K562 (cell line): ENCODE data around the gene VPS37D. TPM values are rescaled to one million over a fixed set of nuclear protein-coding genes. Genes with fewer than 3 reads are reported as not detected.

ENCODE experiments used
- ATAC-seq: fragments of 200-7000 bp; cut with Tn5 transposase; 3 replicates; pipeline ENCODE4 v1.9.1; 2020; ENCODE audit warnings: moderate library complexity
- BruUV-seq: library from RNA; stranded (reverse); fragments of 400-500 nt; replicated peaks from 2 replicates; lab custom pipeline; 2021; lab: Mats Ljungman, UMichigan
- CTCF ChIA-PET: fragments of 300-600 bp; formaldehyde crosslinking; extraction: SDS; loops from one replicate; lab custom pipeline; 2021; ENCODE audit warnings: low intra/inter-chr PET ratio; lab: Yijun Ruan, JAX
- POLR2A ChIA-PET: fragments of 300-600, 350-650 bp; sonication (Branson Sonifier 250); formaldehyde crosslinking; extraction: SDS; loops from one replicate; lab custom pipeline; 2021; ENCODE audit warnings: antibody characterized with exemption, inconsistent platforms; lab: Yijun Ruan, JAX
- DNase-seq, 4 experiments: peaks; one replicate each; pipeline versions ENCODE4 v3.0.0 to v3.0.0-alpha.2; 2011 to 2018; ENCODE audit warnings: low spot score in 3 of 4, mixed read lengths in 3 of 4; ENCODE audit errors: extremely low read depth in 1 of 4
- FAIRE-seq: peaks from 2 replicates; lab custom pipeline; 2011; peaks lifted over from hg19 to GRCh38; lab: Jason Lieb, UNC
- H2AFZ ChIP-seq: 2 replicates; pipeline ENCODE4 v1.6.0; 2011; ENCODE audit warnings: low read depth, low read length, control low read depth, inconsistent platforms
- H3K27ac ChIP-seq: fragments of 200-600 bp; 3 replicates; pipeline ENCODE4 v1.8.0; 2011; ENCODE audit warnings: low read depth, mild to moderate bottlenecking, control low read depth, inconsistent platforms, low read length, moderate library complexity, mixed read lengths; ENCODE audit errors: extremely low read depth
- H3K27me3 ChIP-seq, 2 experiments: fragments of 300-600 bp in 1 of 2; 2 replicates in 1 of 2; 3 replicates in 1 of 2; pipeline versions ENCODE4 v1.6.0 to v1.8.0; 2011; ENCODE audit warnings: inconsistent platforms in 2 of 2, low read length in 2 of 2, mild to moderate bottlenecking in 1 of 2, mixed read lengths in 1 of 2, moderate library complexity in 1 of 2; ENCODE audit not compliant: control insufficient read depth in 2 of 2, insufficient read depth in 2 of 2
- H3K36me3 ChIP-seq: fragments of 300-600 bp; 3 replicates; pipeline ENCODE4 v1.8.0; 2011; ENCODE audit warnings: mild to moderate bottlenecking, low read length, inconsistent platforms; ENCODE audit not compliant: control insufficient read depth, insufficient read depth
- H3K4me1 ChIP-seq, 2 experiments: fragments of 200-600 bp in 1 of 2; replicated peaks in 1 of 2; 2 replicates in 1 of 2; 3 replicates in 1 of 2; pipeline versions ENCODE4 v1.5.1 to v1.8.0; 2011; ENCODE audit warnings: inconsistent platforms in 2 of 2, low read length in 2 of 2, mild to moderate bottlenecking in 1 of 2, mixed read lengths in 1 of 2, moderate library complexity in 1 of 2; ENCODE audit not compliant: control insufficient read depth in 2 of 2, insufficient read depth in 2 of 2
- H3K4me2 ChIP-seq: 2 replicates; pipeline ENCODE4 v1.6.1; 2011; ENCODE audit warnings: low read length, control low read depth, inconsistent platforms, mixed read lengths; ENCODE audit not compliant: insufficient read depth
- H3K4me3 ChIP-seq: fragments of 200-600 bp; sonication (generic), shearing (Covaris generic); 2 replicates; pipeline ENCODE4 v1.5.1; 2016; ENCODE audit warnings: control low read depth, inconsistent platforms
- H3K79me2 ChIP-seq: fragments of 200-600 bp; 3 replicates; pipeline ENCODE4 v1.8.0; 2011; ENCODE audit warnings: low read length, inconsistent platforms; ENCODE audit not compliant: control insufficient read depth, insufficient read depth
- H3K9ac ChIP-seq, 2 experiments: 2 replicates each; pipeline versions ENCODE4 v1.6.0 to v1.6.1; 2011; ENCODE audit warnings: low read depth in 2 of 2, low read length in 2 of 2, control low read depth in 1 of 2, inconsistent platforms in 1 of 2, mild to moderate bottlenecking in 1 of 2, mixed read lengths in 1 of 2; ENCODE audit not compliant: insufficient read depth in 1 of 2
- H3K9me1 ChIP-seq: one replicate; pipeline ENCODE4 v1.6.0; 2011; ENCODE audit warnings: inconsistent platforms, mild to moderate bottlenecking, low read length, moderate library complexity; ENCODE audit not compliant: control insufficient read depth, insufficient read depth
- H3K9me3 ChIP-seq: replicated peaks from 2 replicates; pipeline ENCODE4 v1.5.1; 2011; ENCODE audit warnings: low read depth, low read length, inconsistent platforms; ENCODE audit not compliant: control insufficient read depth, insufficient read depth
- H4K20me1 ChIP-seq: replicated peaks from 2 replicates; pipeline ENCODE4 v1.6.1; 2011; ENCODE audit warnings: low read length, inconsistent platforms, mixed read lengths; ENCODE audit not compliant: control insufficient read depth, insufficient read depth
- ARID3A ChIP-seq: IDR thresholded peaks from 2 replicates; pipeline ENCODE4 v1.6.1; 2012; ENCODE audit warnings: low read depth, low read length, improper control_type of control experiment, borderline replicate concordance
- CBX2 ChIP-seq: fragments of 200-600 bp; sonication (generic); IDR thresholded peaks from one replicate; pipeline ENCODE4 v1.6.1; 2012; ENCODE audit warnings: mild to moderate bottlenecking, low read length, inconsistent platforms; ENCODE audit not compliant: insufficient read depth, poor library complexity, severe bottlenecking
- CBX5 ChIP-seq: IDR thresholded peaks from 2 replicates; pipeline ENCODE4 v1.6.1; 2014; ENCODE audit warnings: low read depth, borderline replicate concordance
- ERF ChIP-seq: fragments of 450-650 bp; formaldehyde crosslinking; IDR thresholded peaks from 2 replicates; pipeline ENCODE4 v1.4.0; 2020; ENCODE audit warnings: mild to moderate bottlenecking, mixed read lengths
- HDAC6 ChIP-seq: IDR thresholded peaks from 2 replicates; pipeline ENCODE4 v1.6.1; 2012; ENCODE audit warnings: low read depth, mild to moderate bottlenecking, control low read depth, inconsistent platforms, low read length, moderate library complexity
- JUNB ChIP-seq: fragments of 450-650 bp; formaldehyde crosslinking; conservative IDR thresholded peaks from 2 replicates; pipeline ENCODE4 v1.4.0; 2020; ENCODE audit warnings: mild to moderate bottlenecking
- L3MBTL2 ChIP-seq: fragments of 450-650 bp; IDR thresholded peaks from 2 replicates; pipeline ENCODE4 v1.6.1; 2016; ENCODE audit warnings: mild to moderate bottlenecking, moderate library complexity
- LEF1 ChIP-seq: fragments of 450-650 bp; IDR thresholded peaks from 2 replicates; pipeline ENCODE4 v1.6.1; 2016; ENCODE audit warnings: mild to moderate bottlenecking
- MAFF ChIP-seq: IDR thresholded peaks from 2 replicates; pipeline ENCODE4 v1.6.1; 2012; ENCODE audit warnings: low read length, improper control_type of control experiment
- MTA2 ChIP-seq: fragments of 450-650 bp; IDR thresholded peaks from 2 replicates; pipeline ENCODE4 v1.6.1; 2016; ENCODE audit warnings: low read depth
- NR2C1 ChIP-seq, 2 experiments: fragments of 450-650 bp; IDR thresholded peaks; 2 replicates each; pipeline ENCODE4 v1.6.1; 2017; ENCODE audit warnings: mild to moderate bottlenecking in 2 of 2, antibody characterized with exemption in 1 of 2, inconsistent platforms in 1 of 2, missing compliant biosample characterization in 1 of 2, missing genetic modification characterization in 1 of 2
- PHF20 ChIP-seq: fragments of 450-650 bp; IDR thresholded peaks from 2 replicates; pipeline ENCODE4 v1.6.1; 2018; ENCODE audit not compliant: partially characterized antibody
- RAD51 ChIP-seq: fragments of 450-650 bp; IDR thresholded peaks from 2 replicates; pipeline ENCODE4 v1.7.1; 2016; ENCODE audit warnings: low read depth, mild to moderate bottlenecking, borderline replicate concordance
- RBM34 ChIP-seq: fragments of 200-400 bp; formaldehyde crosslinking; IDR thresholded peaks from 2 replicates; pipeline ENCODE4 v1.6.1; 2018; ENCODE audit warnings: low read length, borderline replicate concordance; ENCODE audit not compliant: insufficient read depth
- SRSF7 ChIP-seq: fragments of 200-400 bp; formaldehyde crosslinking; optimal IDR thresholded peaks from 2 replicates; pipeline ENCODE3; 2017; ENCODE audit warnings: mild to moderate bottlenecking, low read depth, low read length
- TCF3 ChIP-seq: sonication (generic); formaldehyde crosslinking; IDR thresholded peaks from 2 replicates; pipeline ENCODE4 v1.4.0; 2020; ENCODE audit warnings: mild to moderate bottlenecking, missing genetic modification reagents
- ZBTB8A ChIP-seq: fragments of 450-650 bp; IDR thresholded peaks from 2 replicates; pipeline ENCODE4 v1.6.1; 2018; ENCODE audit warnings: mild to moderate bottlenecking, moderate library complexity; ENCODE audit not compliant: partially characterized antibody
- ZNF263 ChIP-seq: sonication (generic); formaldehyde crosslinking; IDR thresholded peaks from 2 replicates; pipeline ENCODE4 v1.8.0; 2022; ENCODE audit warnings: mild to moderate bottlenecking, missing genetic modification reagents, borderline replicate concordance
- ZNF584 ChIP-seq: fragments of 200-800 bp; sonication (Bioruptor generic); IDR thresholded peaks from 2 replicates; pipeline ENCODE4 v1.6.1; 2016; ENCODE audit warnings: low read depth, mild to moderate bottlenecking, missing genetic modification characterization, missing compliant biosample characterization
- WGBS: fragments of 100-300 bp; shearing (Covaris generic); methylation state at CpG from one replicate; pipeline ENCODE4 v1.1.6; 2016; ENCODE audit warnings: low coverage, mixed read lengths; ENCODE audit not compliant: insufficient coverage; ENCODE audit errors: missing lambda C conversion rate; 5-methylcytosine and 5-hydroxymethylcytosine counted together
- in situ Hi-C: fragments of 300-500 bp; cut with MboI; formaldehyde crosslinking; loops from 4 replicates; pipeline ENCODE4 v1.15.0; 2018; ENCODE audit warnings: inconsistent platforms, mixed read lengths
- intact Hi-C: fragments of 100-400 bp; cut with micrococcal nuclease; formaldehyde crosslinking; loops from 2 replicates; pipeline ENCODE4 v1.14.2; 2022
- polyA plus RNA-seq, 8 experiments: library from polyadenylated mRNA; depleted of rRNA in 4 of 8; stranded (reverse) in 5 of 8; unstranded in 3 of 8; fragments of >200 nt; fragmentation: Nextera tagmentation in 2 of 8; fragmentation: Illumina TruSeq in 1 of 8; extraction: Ambion mirVana in 2 of 8; extraction: Trizol in 1 of 8; gene quantifications; 2 replicates each; pipeline versions ENCODE4 v1.2.1 to v1.2.3, GENCODE V29; 2011 to 2014; ENCODE audit warnings: inconsistent platforms in 1 of 8, missing spikeins in 1 of 8
- total RNA-seq, 7 experiments: library from RNA; depleted of rRNA in 6 of 7; stranded (reverse); fragments of >200 nt in 6 of 7; fragmentation: Illumina TruSeq in 2 of 7; extraction: Trizol in 2 of 7; gene quantifications; 2 replicates each; pipeline versions ENCODE4 v1.2.1 to v1.2.3, GENCODE V29; 2011 to 2021; ENCODE audit warnings: low replicate concordance in 1 of 7
- TF ChIP-seq, protein P1 (sequence below): fragments of 450-650 bp; conservative IDR thresholded peaks from 2 replicates; pipeline ENCODE4 v1.6.1; 2016; ENCODE audit warnings: missing genetic modification characterization, low read depth, mild to moderate bottlenecking, control low read depth, missing compliant biosample characterization

VPS37D gene
- total and polyA plus RNA-seq, 9 of the 15 experiments (the other 6 are each of a cell fraction or from before 2014, with no cell fraction given): 0.25 to 2.3 (median 1.0) TPM; not detected in 3

DNA sequence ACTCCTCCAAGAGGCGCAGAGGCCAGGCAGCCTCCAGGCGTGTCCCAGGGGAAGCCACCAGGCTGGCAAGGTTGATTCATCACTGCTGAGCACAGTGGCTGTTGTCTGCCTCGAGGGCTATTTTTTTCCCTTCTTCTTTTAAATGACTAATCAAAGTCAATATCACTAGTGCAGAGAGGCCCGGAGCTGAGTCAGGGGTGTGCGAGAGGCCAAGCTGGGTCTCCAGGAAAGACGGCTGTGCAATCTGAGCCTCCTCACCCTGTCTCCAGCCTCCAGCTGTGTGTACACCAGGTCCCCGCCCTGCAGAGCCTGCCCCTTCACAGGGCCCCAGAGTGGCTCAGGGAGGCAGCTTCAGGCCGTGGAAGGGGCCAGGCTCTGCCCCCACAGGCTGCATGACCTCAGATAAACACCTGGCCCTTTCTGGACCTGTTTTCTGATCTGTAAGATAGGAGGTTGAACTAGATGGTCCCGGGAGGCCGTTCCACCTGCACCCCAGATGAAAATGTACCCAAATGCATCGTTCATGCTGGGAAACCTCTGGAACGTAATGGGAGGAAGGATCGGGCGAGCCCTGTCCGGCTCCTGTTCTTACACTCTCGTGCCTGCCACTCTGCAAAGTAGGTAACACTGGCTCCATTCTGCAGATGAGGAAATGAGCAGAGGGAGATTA is 48.2 kb downstream of the VPS37D start:
- POLR2A ChIA-PET: interaction anchor here (0.6 to 3.3 kb wide), 5 partner anchors 10 to 109 kb away, joined by 3 to 16 read pairs (median 3); no protein-coding TSS in a partner anchor
- Histone ChIP-seq H3K79me2 (peaks cover 10% of the 10 kb centered on the region; the same call in 2 of the 3 replicates), H3K27me3 (no peaks in the 10 kb centered on the region), H3K4me1 (peaks cover 20 to 50% of the 10 kb centered on the region in 2 experiments), H2AFZ (no peak overlapping the region), H3K36me3 (no peaks in the 10 kb centered on the region), H3K9me3 (no peaks in the 10 kb centered on the region), H3K27ac (peak overlapping the region; percentile 39; the same call in 2 of the 3 replicates), H3K9me1 (peaks cover 6% of the 10 kb centered on the region), H3K4me3 (no peak overlapping the region), H3K9ac (peak overlapping the region in 1 of 2 experiments; percentile 57; a peak in 1 of 4 replicates), H4K20me1 (peaks cover 36% of the 10 kb centered on the region), H3K4me2 (peak overlapping the region; percentile 42)
- ATAC-seq (peak; percentile 90), FAIRE-seq (peak; percentile 90), DNase-seq (peak; percentile 87 to 96 (median 92))
- BruUV-seq: no TSS peak
- WGBS: 5% methylated on average over 15 of the region's 16 CpGs
- CTCF ChIA-PET: no interaction called here
- in situ Hi-C loops: no loop called here
- intact Hi-C loops: loop anchor here (5.0 kb wide), 1 partner anchor 33 kb away; the partner anchor contains the start of genes BUD23 and DNAJC30
- TF ChIP-seq TCF3 (CRISPR knock-in tag) (peak; percentile 95), NR2C1 (IDR thresholded peaks at IDR 0.05) (no peak), NR2C1 (tag; IDR thresholded peaks at IDR 0.05) (no peak), CBX5 (no peak), CBX2 (no peak), ERF (CRISPR knock-in tag) (peak; percentile 54; the same call in 1 of the 2 replicates), ZNF263 (no peak; the same call in 1 of the 2 replicates), MAFF (peak; percentile 31; the same call in 1 of the 2 replicates), ZBTB8A (no peak), RAD51 (no peak; the same call in 1 of the 2 replicates), PHF20 (no peak), MTA2 (peak; percentile 88), JUNB (CRISPR knock-in tag) (no peak), LEF1 (peak; percentile 96), HDAC6 (no peak), SRSF7 (no peak), ARID3A (peak; percentile 81; the same call in 1 of the 2 replicates), RBM34 (no peak), L3MBTL2 (peak; percentile 34; the same call in 1 of the 2 replicates), ZNF584 (CRISPR knock-in tag) (peak; percentile 56; the same call in 1 of the 2 replicates)
- TF ChIP-seq, protein P1, sequence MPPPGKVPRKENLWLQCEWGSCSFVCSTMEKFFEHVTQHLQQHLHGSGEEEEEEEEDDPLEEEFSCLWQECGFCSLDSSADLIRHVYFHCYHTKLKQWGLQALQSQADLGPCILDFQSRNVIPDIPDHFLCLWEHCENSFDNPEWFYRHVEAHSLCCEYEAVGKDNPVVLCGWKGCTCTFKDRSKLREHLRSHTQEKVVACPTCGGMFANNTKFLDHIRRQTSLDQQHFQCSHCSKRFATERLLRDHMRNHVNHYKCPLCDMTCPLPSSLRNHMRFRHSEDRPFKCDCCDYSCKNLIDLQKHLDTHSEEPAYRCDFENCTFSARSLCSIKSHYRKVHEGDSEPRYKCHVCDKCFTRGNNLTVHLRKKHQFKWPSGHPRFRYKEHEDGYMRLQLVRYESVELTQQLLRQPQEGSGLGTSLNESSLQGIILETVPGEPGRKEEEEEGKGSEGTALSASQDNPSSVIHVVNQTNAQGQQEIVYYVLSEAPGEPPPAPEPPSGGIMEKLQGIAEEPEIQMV (tag): no peak
